ENCODE results near the gene ARHGAP15.

Gene ARHGAP15

GRCh38 chr2:143793381-143793780, 664.2 kb downstream of the ARHGAP15 start:
- H3K4me3 ChIP-seq (ENCODE audit: low read depth, low read length), result no peak overlapping the region
- no peak for DNase-seq (ENCODE audit: low read depth)
- TF ChIP-seq CTCF (conservative IDR thresholded peaks at IDR 0.05; ENCODE audit: low read depth, low read length), result no peak

GRCh38 chr2:143796051-143796450, 666.8 kb downstream of the ARHGAP15 start:
- DNase-seq (ENCODE audit: low read depth), result no peak
- no peak overlapping the region for H3K4me3 ChIP-seq (ENCODE audit: low read depth, low read length)
- no peak for TF ChIP-seq CTCF (conservative IDR thresholded peaks at IDR 0.05; ENCODE audit: low read depth, low read length)

- no peak for TF ChIP-seq CTCF (conservative IDR thresholded peaks at IDR 0.05; ENCODE audit: low read depth, low read length)
- DNase-seq (ENCODE audit: low read depth), result no peak
- no peak overlapping the region for H3K4me3 ChIP-seq (ENCODE audit: low read depth, low read length)
Measured at GRCh38 chr2:143801561-143801960, 672.3 kb downstream of the ARHGAP15 start.

- DNase-seq (ENCODE audit: low read depth), result peak; percentile 38
- no peak overlapping the region for H3K4me3 ChIP-seq (ENCODE audit: low read depth, low read length)
- no peak for TF ChIP-seq CTCF (conservative IDR thresholded peaks at IDR 0.05; ENCODE audit: low read depth, low read length)
Measured at GRCh38 chr2:143802242-143802641, 673.0 kb downstream of the ARHGAP15 start.

- H3K4me3 ChIP-seq (ENCODE audit: low read depth, low read length), result no peak overlapping the region
- TF ChIP-seq CTCF (conservative IDR thresholded peaks at IDR 0.05; ENCODE audit: low read depth, low read length), result no peak
Measured at GRCh38 chr2:143802871-143803650, 673.8 kb downstream of the ARHGAP15 start.

GRCh38 chr2:143803936-143804335, 674.7 kb downstream of the ARHGAP15 start:
- H3K4me3 ChIP-seq (ENCODE audit: low read depth, low read length), result no peak overlapping the region
- TF ChIP-seq CTCF (conservative IDR thresholded peaks at IDR 0.05; ENCODE audit: low read depth, low read length), result no peak
- DNase-seq (ENCODE audit: low read depth), result peak; percentile 14

More at GRCh38 chr2:143802871-143803650, 673.8 kb downstream of the ARHGAP15 start:
- peak; percentile 10 for DNase-seq (ENCODE audit: low read depth)

GRCh38 chr2:143805666-143806065, 676.4 kb downstream of the ARHGAP15 start:
- no peak for DNase-seq (ENCODE audit: low read depth)
- TF ChIP-seq CTCF (conservative IDR thresholded peaks at IDR 0.05; ENCODE audit: low read depth, low read length), result no peak
- H3K4me3 ChIP-seq (ENCODE audit: low read depth, low read length), result no peak overlapping the region

All from choroid plexus epithelial cell (primary cell).